HFFc6 (cell line): Measurements from ENCODE around the gene PACS2. TPM values are rescaled to one million over a fixed set of nuclear protein-coding genes. Genes with fewer than 3 reads are reported as not detected.

Source experiments
- DNase-seq: peaks from one replicate; pipeline ENCODE4 v3.0.0-alpha.2; 2018
- H3K27ac Mint-ChIP-seq: 2 replicates; pipeline ENCODE4 v1.8.0; 2020; ENCODE audit warnings: mild to moderate bottlenecking, mixed read lengths
- H3K27me3 Mint-ChIP-seq: 2 replicates; pipeline ENCODE4 v1.8.0; 2021; ENCODE audit warnings: mild to moderate bottlenecking, moderate library complexity, mixed read lengths; ENCODE audit not compliant: insufficient read depth
- H3K36me3 Mint-ChIP-seq: 2 replicates; pipeline ENCODE4 v1.8.0; 2021; ENCODE audit warnings: low read depth, mixed read lengths
- H3K4me1 Mint-ChIP-seq: 2 replicates; pipeline ENCODE4 v1.8.0; 2020; ENCODE audit warnings: low read depth, mixed read lengths
- H3K4me3 Mint-ChIP-seq: 2 replicates; pipeline ENCODE4 v1.8.0; 2020; ENCODE audit warnings: mild to moderate bottlenecking, moderate library complexity, mixed read lengths
- H3K9me3 Mint-ChIP-seq: 2 replicates; pipeline ENCODE4 v1.8.0; 2020; ENCODE audit warnings: mild to moderate bottlenecking, mixed read lengths
- CTCF ChIP-seq: fragments of 200-600 bp; sonication (generic); IDR thresholded peaks from 2 replicates; pipeline ENCODE4 v1.5.0; 2021; ENCODE audit warnings: antibody characterized with exemption, mild to moderate bottlenecking
- total RNA-seq, 6 experiments: library from RNA; stranded (reverse); fragmentation: NEBNext Ultra II Directional; extraction: Animal tissue kit (Norgen Biotek cat#: 25700); gene quantifications; 2 replicates in 1 of 6; 3 replicates in 5 of 6; pipeline ENCODE4 v1.2.3, GENCODE V29; 2021

PACS2 gene
- total RNA-seq, 6 experiments from 2014 or later: 33.5 to 38.5 (median 35.2) TPM

GRCh38 chr14:105336477-105337287 is 22.1 kb downstream of the PACS2 start:
- Mint-ChIP-seq H3K27ac (no peak overlapping the region), H3K36me3 (no peaks in the 10 kb centered on the region), H3K27me3 (no peaks in the 10 kb centered on the region), H3K9me3 (no peaks in the 10 kb centered on the region), H3K4me3 (no peak overlapping the region), H3K4me1 (peaks cover 6% of the 10 kb centered on the region; the same call in 1 of the 2 replicates)
- TF ChIP-seq CTCF: no peak
- DNase-seq: no peak

- no peak for TF ChIP-seq CTCF
- no peaks in the 10 kb centered on the region for H3K27me3 Mint-ChIP-seq
- H3K9me3 Mint-ChIP-seq: no peaks in the 10 kb centered on the region
- H3K4me1 Mint-ChIP-seq: peaks cover 6% of the 10 kb centered on the region; the same call in 1 of the 2 replicates
- H3K36me3 Mint-ChIP-seq: no peaks in the 10 kb centered on the region
- H3K4me3 Mint-ChIP-seq: no peak overlapping the region
- DNase-seq: no peak
- H3K27ac Mint-ChIP-seq: no peak overlapping the region
Measured at GRCh38 chr14:105337433-105337832, 22.9 kb downstream of the PACS2 start.

- Mint-ChIP-seq H3K36me3 (no peaks in the 10 kb centered on the region), H3K27me3 (peaks cover 2% of the 10 kb centered on the region; the same call in 1 of the 2 replicates), H3K4me3 (no peak overlapping the region), H3K27ac (no peak overlapping the region), H3K9me3 (no peaks in the 10 kb centered on the region), H3K4me1 (peaks cover 6% of the 10 kb centered on the region; the same call in 1 of the 2 replicates)
- no peak for TF ChIP-seq CTCF
- DNase-seq: no peak
Measured at GRCh38 chr14:105337966-105338741, 23.6 kb downstream of the PACS2 start.

GRCh38 chr14:105340821-105341733 is 26.5 kb downstream of the PACS2 start:
- 0 out of 2 replicates have a peak, but pooled peaks cover 5% of the 10 kb centered on the region for H3K9me3 Mint-ChIP-seq
- H3K27me3 Mint-ChIP-seq: peaks cover 2% of the 10 kb centered on the region; the same call in 1 of the 2 replicates
- TF ChIP-seq CTCF: no peak
- H3K4me1 Mint-ChIP-seq: peaks cover 6% of the 10 kb centered on the region; the same call in 1 of the 2 replicates
- H3K36me3 Mint-ChIP-seq: peaks cover 6% of the 10 kb centered on the region; the same call in 1 of the 2 replicates
- H3K27ac Mint-ChIP-seq: no peak overlapping the region
- no peak overlapping the region for H3K4me3 Mint-ChIP-seq
- no peak for DNase-seq

GRCh38 chr14:105343194-105343593 is 28.6 kb downstream of the PACS2 start:
- Mint-ChIP-seq H3K4me3 (no peak overlapping the region), H3K27me3 (peaks cover 2% of the 10 kb centered on the region; the same call in 1 of the 2 replicates), H3K36me3 (peaks cover 6% of the 10 kb centered on the region; the same call in 1 of the 2 replicates), H3K4me1 (peaks cover 6% of the 10 kb centered on the region; the same call in 1 of the 2 replicates), H3K9me3 (0 out of 2 replicates have a peak, but pooled peaks cover 5% of the 10 kb centered on the region), H3K27ac (no peak overlapping the region)
- TF ChIP-seq CTCF: no peak
- no peak for DNase-seq
